AML-193 (cell line): Measurements from ENCODE around the gene CAPZB.

Experiments used
- DNase-seq, 2 experiments: peaks; one replicate each; lab custom pipeline; 2025; lab: John Stamatoyannopoulos, UW

Gene CAPZB

GRCh38 chr1:19367584-19368041, 117.7 kb downstream of the CAPZB start:
- DNase-seq, result no peak

DNA sequence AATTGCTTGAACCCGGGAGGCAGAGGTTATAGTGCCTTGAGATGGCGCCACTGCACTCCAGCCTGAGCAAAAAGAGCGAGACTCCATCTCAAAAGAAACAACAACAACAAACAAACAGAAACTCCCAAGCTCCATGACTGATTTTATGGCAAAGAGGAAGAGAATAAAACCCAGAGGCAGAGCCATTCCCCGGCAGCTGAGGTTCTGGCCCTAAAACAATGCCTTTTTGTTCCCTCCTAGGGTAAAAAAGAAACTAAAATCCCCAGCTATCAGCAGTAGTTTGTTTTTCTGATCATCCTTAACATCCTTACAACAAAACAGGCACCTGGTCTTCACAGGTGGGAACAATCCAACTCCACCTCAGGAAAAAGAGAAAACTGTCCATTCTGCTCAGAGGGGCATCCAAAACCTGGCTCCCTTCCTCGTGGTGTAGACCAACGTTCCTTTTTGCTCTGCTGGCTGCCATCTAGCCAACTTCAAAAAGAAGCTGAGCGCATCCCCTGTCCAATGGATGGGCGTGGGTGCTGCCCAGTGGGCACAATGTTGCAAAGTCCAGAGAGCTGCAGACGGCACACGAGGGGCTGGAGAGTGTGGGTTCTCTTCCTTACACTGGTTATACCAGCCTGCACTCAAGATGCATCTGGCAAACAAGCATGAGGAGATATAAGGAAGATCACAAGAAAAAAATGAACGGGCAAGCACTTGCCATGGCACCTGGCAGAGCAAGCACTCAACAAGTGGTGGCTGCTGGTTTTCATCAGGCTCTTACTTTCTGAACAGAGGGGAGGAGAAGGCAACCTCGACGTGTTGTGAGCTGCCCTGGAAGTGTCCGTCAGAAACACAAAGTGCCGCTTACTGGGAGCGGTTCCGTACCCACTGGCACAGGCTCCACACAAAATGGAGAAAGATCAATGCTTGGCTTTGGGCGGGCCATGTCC, 118.5 kb downstream of the CAPZB start:
- DNase-seq, result no peak

DNA sequence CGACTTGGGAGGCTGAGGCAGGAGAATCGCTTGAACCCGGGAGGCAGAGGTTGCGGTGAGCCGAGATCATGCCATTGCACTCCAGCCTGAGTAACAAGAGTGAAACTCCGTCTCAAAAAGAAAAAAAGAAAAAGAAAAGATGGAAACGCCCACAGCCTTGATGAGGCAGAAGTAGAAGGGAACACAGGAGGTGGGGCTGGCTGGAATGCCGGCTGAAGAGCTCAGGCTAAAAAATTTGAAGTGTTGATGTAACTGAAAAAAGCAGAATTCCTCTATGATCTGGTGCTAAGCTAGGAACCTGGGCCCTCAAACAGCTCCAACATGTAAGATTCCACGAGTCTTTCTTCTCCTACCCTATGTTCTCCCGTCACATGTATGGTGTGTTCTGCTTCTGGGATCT, 119.6 kb downstream of the CAPZB start:
- no peak for DNase-seq

DNA sequence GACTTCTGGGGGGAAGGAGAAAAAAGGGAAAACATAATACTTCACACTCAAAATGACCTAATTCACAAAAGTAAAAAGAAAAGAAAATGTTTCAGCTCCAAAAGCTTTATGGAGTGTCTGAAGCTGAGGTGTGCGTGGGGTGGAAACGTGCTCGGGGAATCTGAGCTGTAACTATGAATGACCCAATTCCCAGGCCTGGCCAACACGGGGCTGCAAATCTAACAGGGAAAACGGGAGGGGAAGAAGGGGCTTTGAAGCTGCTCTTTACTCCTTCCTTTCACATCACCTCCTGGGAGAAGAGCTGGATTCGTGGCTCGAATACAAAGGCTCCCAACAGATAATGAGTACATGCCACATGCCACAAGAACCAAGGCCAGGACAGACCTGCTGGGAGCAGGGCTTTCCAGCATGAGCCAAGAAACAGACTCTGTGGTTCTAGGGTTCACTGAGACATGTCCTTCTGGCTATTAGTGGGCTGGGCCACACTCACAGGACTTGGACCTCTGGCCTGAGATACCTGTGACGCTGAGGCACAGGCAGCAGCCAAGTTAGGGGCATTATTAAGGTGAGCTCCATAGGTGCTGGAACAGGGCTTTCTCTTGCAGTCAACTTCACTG, 121.7 kb downstream of the CAPZB start:
- no peak for DNase-seq

DNA sequence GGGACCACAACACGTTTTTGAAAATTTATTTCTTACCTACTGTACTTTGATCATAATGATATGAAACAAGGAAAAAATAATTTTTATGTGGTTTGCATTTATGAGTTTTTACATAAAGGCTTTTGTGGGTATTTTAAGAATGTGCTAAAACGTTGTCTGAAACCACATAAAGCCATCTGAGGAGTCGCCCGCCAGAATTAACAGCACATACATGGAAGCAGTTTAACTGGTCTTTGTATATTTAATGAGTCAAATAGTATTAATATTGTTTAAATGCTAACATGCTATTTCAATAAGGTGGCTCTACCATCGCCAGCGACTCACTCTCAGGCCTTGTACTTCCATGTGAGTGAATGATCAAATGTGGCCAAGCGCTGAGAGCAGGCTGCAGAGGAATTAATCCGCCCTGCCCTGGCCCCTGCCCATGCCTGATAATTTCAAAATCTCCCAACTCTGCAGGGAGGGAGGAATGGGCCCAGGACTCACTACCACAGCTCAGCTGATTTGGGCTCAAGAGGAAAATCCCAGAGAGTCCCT, 123.7 kb downstream of the CAPZB start:
- no peak for DNase-seq

- no peak for DNase-seq
Measured at GRCh38 chr1:19360843-19361610, 124.3 kb downstream of the CAPZB start.

DNA sequence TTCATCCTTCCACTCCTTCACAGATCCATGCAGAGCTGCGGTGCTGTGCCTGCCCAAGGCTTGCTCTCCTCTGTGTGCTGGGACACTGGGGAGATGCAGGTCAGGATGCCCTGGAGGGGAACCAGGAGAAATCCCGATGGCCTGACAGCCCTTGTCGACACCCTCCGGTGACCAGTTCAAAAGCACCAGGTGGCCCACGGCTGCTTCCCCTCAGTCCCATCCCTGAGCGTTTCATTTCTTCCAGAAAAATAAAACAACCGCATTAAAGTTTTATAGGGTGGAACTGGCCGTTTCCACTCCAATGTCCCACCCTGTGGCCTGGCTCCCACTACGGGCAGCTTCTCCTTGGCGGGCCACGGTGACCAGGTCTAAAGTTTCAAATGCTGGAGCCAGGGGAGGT, 124.9 kb downstream of the CAPZB start:
- no peak for DNase-seq

- no peak for DNase-seq
Measured at GRCh38 chr1:19360016-19360415, 125.3 kb downstream of the CAPZB start.

- no peak for DNase-seq
Measured at GRCh38 chr1:19359357-19359756, 126.0 kb downstream of the CAPZB start.

GRCh38 chr1:19358710-19359109, 126.6 kb downstream of the CAPZB start:
- no peak for DNase-seq

GRCh38 chr1:19357299-19357986, 127.9 kb downstream of the CAPZB start:
- no peak for DNase-seq

GRCh38 chr1:19356266-19356665, 129.1 kb downstream of the CAPZB start:
- DNase-seq, result no peak

DNA sequence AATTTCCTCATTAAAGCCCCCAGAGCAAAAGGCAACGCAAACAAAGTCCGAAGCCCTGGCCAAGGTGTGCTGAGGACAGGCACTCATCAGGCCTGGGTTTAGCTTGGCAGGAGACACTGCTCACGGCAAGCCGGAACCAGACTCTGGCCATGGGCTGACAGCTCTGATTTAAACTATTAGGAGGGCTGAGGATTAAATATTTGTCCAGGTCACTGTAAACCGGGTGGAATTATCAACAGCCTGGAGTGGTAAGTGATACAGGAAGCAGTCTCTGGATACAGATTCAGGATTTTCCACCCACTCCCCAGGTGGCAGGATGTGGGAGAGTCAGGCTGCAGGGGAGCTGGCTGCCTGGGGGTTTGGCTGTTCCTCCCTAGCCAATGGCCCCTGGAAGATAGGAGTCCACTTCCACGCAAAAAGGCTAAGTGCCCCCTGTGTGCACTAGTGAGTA, 130.8 kb downstream of the CAPZB start:
- DNase-seq, result no peak

DNA sequence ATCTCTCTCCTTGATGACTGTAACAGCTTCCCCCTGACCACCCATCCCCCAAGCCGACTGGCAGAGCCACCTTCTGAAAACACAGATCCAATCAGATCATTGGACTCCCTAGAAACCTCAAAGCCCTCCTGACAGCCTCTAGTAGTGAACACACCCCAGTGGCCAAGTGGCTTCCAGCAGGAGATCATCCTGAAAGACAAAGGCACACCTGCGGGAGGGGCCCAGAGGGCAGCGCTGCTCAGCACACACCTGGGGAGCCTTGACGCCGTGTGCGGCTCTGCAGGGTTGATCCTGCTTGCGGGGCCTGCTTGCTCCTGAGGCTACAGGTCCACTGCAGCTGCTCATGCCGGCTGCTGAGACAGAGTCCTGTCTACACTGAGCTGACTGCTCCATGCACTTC, 131.7 kb downstream of the CAPZB start:
- DNase-seq, result no peak

DNA sequence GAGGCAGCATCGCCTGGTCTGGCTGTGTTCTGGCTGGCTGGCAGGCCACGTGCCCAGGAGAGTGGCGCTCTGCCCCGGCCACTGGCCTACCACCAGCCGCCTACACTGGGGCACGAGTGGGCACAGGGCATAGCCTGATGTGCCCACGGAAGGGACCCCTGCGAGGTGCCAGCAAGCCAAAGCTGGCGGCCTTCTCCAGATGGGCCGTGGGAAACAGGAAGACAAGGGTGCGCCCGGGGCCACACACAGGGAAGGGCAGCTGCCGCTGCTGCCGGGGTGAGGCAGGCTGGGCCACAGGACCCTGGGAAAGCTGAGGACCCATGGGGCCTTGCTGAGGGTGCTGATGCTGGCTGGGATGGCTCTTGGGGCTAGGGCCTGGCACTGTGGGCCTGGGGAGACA, 132.5 kb downstream of the CAPZB start:
- DNase-seq, result no peak

- no peak for DNase-seq
Measured at GRCh38 chr1:19351873-19352272, 133.5 kb downstream of the CAPZB start.

DNA sequence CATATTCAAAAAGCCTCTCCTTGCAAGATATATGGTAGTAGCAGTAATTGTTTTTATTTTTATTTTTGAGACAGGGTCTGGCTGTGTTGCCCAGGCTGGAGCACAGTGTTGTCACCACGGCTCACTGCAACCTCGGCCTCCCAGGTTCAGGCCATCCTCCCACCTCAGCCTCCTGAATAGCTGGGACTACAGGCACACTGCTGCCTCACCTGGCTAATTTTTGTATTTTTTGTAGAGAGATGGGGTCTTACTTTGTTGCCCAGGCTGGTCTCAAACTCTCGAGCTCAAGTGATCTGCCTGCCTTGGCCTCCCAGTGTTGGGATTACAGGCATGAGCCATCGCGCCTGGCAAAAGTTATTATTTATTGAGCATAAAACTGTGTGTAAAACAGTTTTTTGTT, 134.8 kb downstream of the CAPZB start:
- DNase-seq, result no peak

DNA sequence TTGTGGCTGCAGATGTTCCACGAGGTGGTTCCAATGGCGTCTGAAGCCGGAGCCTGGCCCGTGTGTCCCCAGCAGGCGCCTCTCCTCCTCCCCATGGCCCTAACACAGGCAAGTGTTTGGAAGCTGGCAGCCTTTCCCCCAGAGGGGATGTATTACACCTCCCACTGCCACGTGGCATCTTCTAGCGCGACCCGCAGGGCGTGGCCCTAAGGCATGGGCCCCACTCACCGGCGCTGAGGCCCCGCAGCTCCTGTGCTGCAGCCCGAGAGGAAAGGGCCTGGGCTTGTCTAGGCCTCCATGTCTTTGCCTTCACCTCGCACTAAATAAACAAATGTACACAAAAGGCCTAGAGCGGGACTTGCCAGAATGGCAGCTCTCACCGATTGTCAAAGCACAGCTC, 135.3 kb downstream of the CAPZB start:
- DNase-seq, result no peak

GRCh38 chr1:19348441-19349198, 136.7 kb downstream of the CAPZB start:
- no peak for DNase-seq

DNA sequence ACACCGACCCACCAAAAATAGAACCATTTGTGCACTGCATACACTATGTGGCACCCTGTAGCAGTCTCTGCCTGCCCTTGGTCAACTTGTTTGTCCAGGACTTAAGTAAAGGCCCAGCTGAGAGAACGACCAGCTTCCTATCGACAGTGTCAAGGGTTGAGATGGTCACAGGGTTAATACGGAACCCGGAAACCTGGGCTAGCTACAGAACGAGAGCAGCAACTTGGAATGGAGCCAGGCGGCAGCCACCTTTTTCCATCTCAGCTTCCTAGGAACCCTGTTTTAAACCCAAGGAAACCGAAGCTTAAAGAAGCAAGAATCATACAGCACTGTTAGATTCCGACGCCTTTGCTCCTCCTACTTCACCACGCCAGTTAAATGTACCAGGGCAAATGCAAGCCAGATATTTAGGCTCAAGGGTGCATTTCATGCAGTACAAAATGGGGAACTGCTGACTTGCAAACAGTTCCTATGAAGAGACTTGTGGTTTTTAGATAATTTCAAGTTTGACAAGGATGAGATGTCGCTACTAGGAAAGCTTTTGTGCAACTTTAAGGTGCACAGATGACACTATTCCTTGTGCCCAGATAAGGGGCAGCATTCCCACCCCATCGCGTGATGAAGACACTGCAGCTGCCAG, 137.7 kb downstream of the CAPZB start:
- DNase-seq, result peak; percentile 22 to 28
